ENCODE results near the gene SHBG.

Gene SHBG

GRCh38 chr17:7650509-7651096 is 20.7 kb downstream of the SHBG start, which contains the start of gene ATP1B2:
ATP1B2 (plus strand) TSS chr17:7650926; CDS start chr17:7651519, 593 bp downstream.
- DNase-seq (ENCODE audit: low spot score) = peak; percentile 69

- DNase-seq (ENCODE audit: low spot score) = no peak
These were observed 21.2 kb downstream of the SHBG start for GRCh38 chr17:7651097-7651664.

- DNase-seq (ENCODE audit: low spot score) = no peak
These were observed 21.9 kb downstream of the SHBG start for GRCh38 chr17:7651665-7652387.

GRCh38 chr17:7652388-7653356 is 22.7 kb downstream of the SHBG start:
- DNase-seq (ENCODE audit: low spot score) = no peak

- no peak for DNase-seq (ENCODE audit: low spot score)
These were observed 25.1 kb downstream of the SHBG start for GRCh38 chr17:7654832-7655540.

GRCh38 chr17:7655541-7655840 is 25.6 kb downstream of the SHBG start:
- no peak for DNase-seq (ENCODE audit: low spot score)

GRCh38 chr17:7656958-7657609 is 27.1 kb downstream of the SHBG start:
- no peak for DNase-seq (ENCODE audit: low spot score)

GRCh38 chr17:7667656-7668406 is 37.9 kb downstream of the SHBG start:
- DNase-seq (ENCODE audit: low spot score) = no peak

GRCh38 chr17:7668482-7668881 is 38.5 kb downstream of the SHBG start:
- no peak for DNase-seq (ENCODE audit: low spot score)

GRCh38 chr17:7673239-7673638 is 43.3 kb downstream of the SHBG start:
- peak; percentile 54 for DNase-seq (ENCODE audit: low spot score)

- DNase-seq (ENCODE audit: low spot score) = no peak
These were observed 45.0 kb downstream of the SHBG start for GRCh38 chr17:7674934-7675333.

GRCh38 chr17:7676533-7676932 is 46.6 kb downstream of the SHBG start:
- no peak for DNase-seq (ENCODE audit: low spot score)

GRCh38 chr17:7677388-7678067 is 47.6 kb downstream of the SHBG start:
- no peak for DNase-seq (ENCODE audit: low spot score)
